Measurements from ENCODE around the gene PPFIBP2.

- TF ChIP-seq, protein P1, sequence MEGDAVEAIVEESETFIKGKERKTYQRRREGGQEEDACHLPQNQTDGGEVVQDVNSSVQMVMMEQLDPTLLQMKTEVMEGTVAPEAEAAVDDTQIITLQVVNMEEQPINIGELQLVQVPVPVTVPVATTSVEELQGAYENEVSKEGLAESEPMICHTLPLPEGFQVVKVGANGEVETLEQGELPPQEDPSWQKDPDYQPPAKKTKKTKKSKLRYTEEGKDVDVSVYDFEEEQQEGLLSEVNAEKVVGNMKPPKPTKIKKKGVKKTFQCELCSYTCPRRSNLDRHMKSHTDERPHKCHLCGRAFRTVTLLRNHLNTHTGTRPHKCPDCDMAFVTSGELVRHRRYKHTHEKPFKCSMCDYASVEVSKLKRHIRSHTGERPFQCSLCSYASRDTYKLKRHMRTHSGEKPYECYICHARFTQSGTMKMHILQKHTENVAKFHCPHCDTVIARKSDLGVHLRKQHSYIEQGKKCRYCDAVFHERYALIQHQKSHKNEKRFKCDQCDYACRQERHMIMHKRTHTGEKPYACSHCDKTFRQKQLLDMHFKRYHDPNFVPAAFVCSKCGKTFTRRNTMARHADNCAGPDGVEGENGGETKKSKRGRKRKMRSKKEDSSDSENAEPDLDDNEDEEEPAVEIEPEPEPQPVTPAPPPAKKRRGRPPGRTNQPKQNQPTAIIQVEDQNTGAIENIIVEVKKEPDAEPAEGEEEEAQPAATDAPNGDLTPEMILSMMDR (IDR thresholded peaks at IDR 0.05), result no peak
- no peak for TF ChIP-seq EZH2 (IDR thresholded peaks at IDR 0.05; ENCODE audit: borderline replicate concordance, insufficient read depth, low read depth, low read length, poor library complexity, severe bottlenecking)
Observed at GRCh38 chr11:7531011-7531410, 17.2 kb downstream of the PPFIBP2 start.

Data from B cell (primary cell).